OCI-LY7 (cell line): Measurements from ENCODE around the gene SPR. TPM values are rescaled to one million over a fixed set of nuclear protein-coding genes. Genes with fewer than 3 reads are reported as not detected.

ENCODE experiments used
- BruUV-seq: library from RNA; stranded (reverse); fragments of 400-500 nt; replicated peaks from 2 replicates; lab custom pipeline; 2021; lab: Mats Ljungman, UMichigan
- CTCF ChIA-PET: fragments of 300-600 bp; sonication (Branson Sonifier 250); formaldehyde crosslinking; loops from one replicate; lab custom pipeline; 2022; ENCODE audit warnings: antibody characterized with exemption; ENCODE audit not compliant: unreplicated experiment; lab: Charles Lee
- POLR2A ChIA-PET: fragments of 300-600 bp; sonication (Branson Sonifier 250); formaldehyde crosslinking; loops from one replicate; lab custom pipeline; 2022; ENCODE audit warnings: antibody characterized with exemption; lab: Charles Lee
- DNase-seq: peaks from one replicate; pipeline ENCODE4 v3.0.0-alpha.2; 2015; ENCODE audit warnings: low spot score
- H2AFZ ChIP-seq: fragments of 200-600 bp; sonication (generic), shearing (Covaris generic); 2 replicates; pipeline ENCODE4 v1.6.1; 2014; ENCODE audit warnings: mild to moderate bottlenecking, antibody characterized with exemption, low read length, moderate library complexity
- H3K27ac ChIP-seq: fragments of 200-600 bp; sonication (generic); 2 replicates; pipeline ENCODE4 v1.5.1; 2014; ENCODE audit warnings: mixed run types, low read depth, mild to moderate bottlenecking, moderate library complexity, low read length, inconsistent platforms; ENCODE audit not compliant: poor library complexity, severe bottlenecking
- H3K36me3 ChIP-seq: fragments of 200-600 bp; sonication (generic); 2 replicates; pipeline ENCODE4 v1.6.1; 2014; ENCODE audit warnings: mild to moderate bottlenecking, antibody characterized with exemption, low read length, moderate library complexity, mixed read lengths; ENCODE audit not compliant: insufficient read depth
- H3K4me1 ChIP-seq: fragments of 200-600 bp; sonication (generic); 2 replicates; pipeline ENCODE4 v1.5.1; 2014; ENCODE audit warnings: mild to moderate bottlenecking, low read length; ENCODE audit not compliant: insufficient read depth, poor library complexity, severe bottlenecking
- H3K4me2 ChIP-seq: fragments of 200-600 bp; sonication (generic); 2 replicates; pipeline ENCODE4 v1.6.1; 2014; ENCODE audit warnings: mild to moderate bottlenecking, low read length
- H3K4me3 ChIP-seq: fragments of 200-600 bp; sonication (generic); 2 replicates; pipeline ENCODE4 v1.5.1; 2014; ENCODE audit warnings: mild to moderate bottlenecking, low read depth, low read length; ENCODE audit not compliant: poor library complexity, severe bottlenecking
- H3K79me2 ChIP-seq: fragments of 200-600 bp; sonication (generic); 2 replicates; pipeline ENCODE4 v1.6.1; 2016; ENCODE audit warnings: low read depth, mild to moderate bottlenecking, low read length, moderate library complexity, mixed read lengths; ENCODE audit not compliant: insufficient read depth
- H3K9me2 ChIP-seq: fragments of 200-600 bp; sonication (generic); 2 replicates; pipeline ENCODE4 v1.6.1; 2016; ENCODE audit warnings: mild to moderate bottlenecking, low read length, mixed read lengths; ENCODE audit not compliant: insufficient read depth
- H3K9me3 ChIP-seq: fragments of 200-600 bp; sonication (generic); 2 replicates; pipeline ENCODE4 v1.6.1; 2014; ENCODE audit warnings: mild to moderate bottlenecking, mixed run types, low read length, mixed read lengths
- H4K20me1 ChIP-seq: fragments of 200-600 bp; sonication (generic); 2 replicates; pipeline ENCODE4 v1.6.1; 2014; ENCODE audit warnings: mild to moderate bottlenecking, antibody characterized with exemption, low read length, moderate library complexity, mixed read lengths; ENCODE audit not compliant: insufficient read depth
- CTCF ChIP-seq: fragments of 200-600 bp; sonication (generic); conservative IDR thresholded peaks from 2 replicates; pipeline ENCODE4 v1.5.1; 2014; ENCODE audit warnings: mild to moderate bottlenecking, antibody characterized with exemption, low read length, moderate library complexity, mixed read lengths
- EZH2phosphoT487 ChIP-seq: fragments of 200-600 bp; sonication (generic); IDR thresholded peaks from 2 replicates; pipeline ENCODE4 v1.6.1; 2018; ENCODE audit warnings: low read depth, borderline replicate concordance, mild to moderate bottlenecking, mixed run types, antibody characterized with exemption, low read length, moderate library complexity, mixed read lengths
- intact Hi-C: fragments of 100-400 bp; cut with micrococcal nuclease; formaldehyde crosslinking; loops from one replicate; pipeline ENCODE4 v1.10.0; 2022; ENCODE audit not compliant: unreplicated experiment
- total RNA-seq, 2 experiments: library from RNA; depleted of rRNA in 1 of 2; stranded (reverse); fragments of >200 nt in 1 of 2; shearing (Covaris generic) in 1 of 2; gene quantifications; 2 replicates each; pipeline ENCODE4 v1.2.3, GENCODE V29; 2014 to 2022

SPR gene
- total RNA-seq, 2 experiments from 2014 or later, result not detected

- H3K27ac ChIP-seq, result no peak overlapping the region
- no peaks in the 10 kb centered on the region for H3K9me2 ChIP-seq
- TF ChIP-seq EZH2phosphoT487 (no peak), CTCF (peak; percentile 80)
- BruUV-seq, result no TSS peak
- intact Hi-C loops, result loop anchor here (1.0 kb wide), 1 partner anchor 89 kb away; no protein-coding TSS in a partner anchor
- peak; percentile 60 for DNase-seq
- no peak overlapping the region for H2AFZ ChIP-seq
- no peaks in the 10 kb centered on the region for H4K20me1 ChIP-seq
- H3K4me2 ChIP-seq, result no peak overlapping the region
- no peaks in the 10 kb centered on the region for H3K9me3 ChIP-seq
- ChIA-PET CTCF (no interaction called here), POLR2A (no interaction called here)
- no peaks in the 10 kb centered on the region for H3K36me3 ChIP-seq
- H3K79me2 ChIP-seq, result no peaks in the 10 kb centered on the region
- no peak overlapping the region for H3K4me3 ChIP-seq
- no peaks in the 10 kb centered on the region for H3K4me1 ChIP-seq
Measured at GRCh38 chr2:72859831-72860262, 27.4 kb upstream of the SPR start.

- Histone ChIP-seq H3K9me2 (0 out of 2 replicates have a peak, but pooled peaks cover 2% of the 10 kb centered on the region), H3K27ac (no peak overlapping the region), H3K4me2 (no peak overlapping the region), H3K4me3 (no peak overlapping the region), H3K79me2 (no peaks in the 10 kb centered on the region), H3K4me1 (no peaks in the 10 kb centered on the region), H2AFZ (no peak overlapping the region), H4K20me1 (no peaks in the 10 kb centered on the region), H3K36me3 (no peaks in the 10 kb centered on the region), H3K9me3 (no peaks in the 10 kb centered on the region)
- POLR2A ChIA-PET, result no interaction called here
- no TSS peak for BruUV-seq
- TF ChIP-seq CTCF (peak; percentile 93), EZH2phosphoT487 (no peak)
- intact Hi-C loops, result no loop called here
- CTCF ChIA-PET, result no interaction called here
- DNase-seq, result peak; percentile 65
Measured at GRCh38 chr2:72862239-72862988, 24.8 kb upstream of the SPR start.

- DNase-seq, result no peak
- intact Hi-C loops, result no loop called here
- no peak overlapping the region for H2AFZ ChIP-seq
- 0 out of 2 replicates have a peak, but pooled peaks cover 2% of the 10 kb centered on the region for H3K9me2 ChIP-seq
- ChIA-PET CTCF (no interaction called here), POLR2A (no interaction called here)
- H3K79me2 ChIP-seq, result no peaks in the 10 kb centered on the region
- BruUV-seq, result no TSS peak
- no peaks in the 10 kb centered on the region for H4K20me1 ChIP-seq
- H3K4me1 ChIP-seq, result no peaks in the 10 kb centered on the region
- H3K4me3 ChIP-seq, result no peak overlapping the region
- no peak overlapping the region for H3K4me2 ChIP-seq
- H3K27ac ChIP-seq, result no peak overlapping the region
- no peaks in the 10 kb centered on the region for H3K36me3 ChIP-seq
- TF ChIP-seq CTCF, result no peak
- no peak for TF ChIP-seq EZH2phosphoT487
- H3K9me3 ChIP-seq, result no peaks in the 10 kb centered on the region
Measured at GRCh38 chr2:72863046-72863445, 24.2 kb upstream of the SPR start.
